Posterior vena cava (tissue), 2 donors: ENCODE measurements around the gene CD164L2. TPM values are rescaled to one million over a fixed set of nuclear protein-coding genes. Genes with fewer than 3 reads are reported as not detected.
A peak's percentile ranks its signal among the peaks of the same experiment; 100 is the strongest.
"Not testable (repeated sequence)": the region's sequence is repeated elsewhere in the genome, so short reads cannot be mapped to it uniquely, and the experiment has no call there.

Experiments
- DNase-seq: peaks from one replicate; pipeline ENCODE4 v3.0.0-alpha.2; 2020; ENCODE audit warnings: low spot score
- intact Hi-C, 2 donors: fragments of 100-400 bp; cut with DNase I; formaldehyde crosslinking; loops; one replicate each; pipeline versions ENCODE4 v1.14.1 to v1.14.2; 2022 to 2023
- long read RNA-seq, 2 donors: library from polyadenylated mRNA; unstranded; transcript quantifications; one replicate each; pipeline ENCODE4 v2.0.0, GENCODE V29; 2020 to 2021
- total RNA-seq, 2 donors: library from RNA; stranded (reverse); fragmentation: NEBNext Ultra II Directional; extraction: Animal tissue kit (Norgen Biotek cat#: 25700); gene quantifications; one replicate each; pipeline ENCODE4 v1.2.1, GENCODE V29; 2021
- donor health status: DM: yes; HTN: yes; CAD: no.
- donor health status: DM: yes; HTN: yes; CAD: no.

Gene CD164L2
- not detected for total RNA-seq
- long read RNA-seq, donor 1: 0 reads
- long read RNA-seq, donor 2: 0 reads

- intact Hi-C loops: no loop called here
- no peak for DNase-seq
Measured at GRCh38 chr1:27383039-27383605, at the start of gene CD164L2. Gene CD164L2, minus strand, starts transcription at chr1:27383333. Its CDS starts 94 bp downstream, at chr1:27383239.

GRCh38 chr1:27432725-27433124 lies 49.6 kb upstream of the CD164L2 start:
- DNase-seq, intact Hi-C loops: not testable (repeated sequence)

GRCh38 chr1:27431601-27431940 lies 48.4 kb upstream of the CD164L2 start:
- no peak for DNase-seq
- intact Hi-C loops: no loop called here

GRCh38 chr1:27430903-27431600 lies 47.9 kb upstream of the CD164L2 start:
- intact Hi-C loops: no loop called here
- DNase-seq: no peak

- no peak for DNase-seq
- intact Hi-C loops: loop anchor here (5.0 to 10.0 kb wide), 2 partner anchors 46 to 53 kb away; no protein-coding TSS in a partner anchor
Measured at GRCh38 chr1:27429029-27429425, 45.9 kb upstream of the CD164L2 start.

- peak; percentile 24 for DNase-seq
- intact Hi-C loops: loop anchor here (5.0 to 10.0 kb wide), 2 partner anchors 46 to 54 kb away; no protein-coding TSS in a partner anchor
Measured at GRCh38 chr1:27428316-27429028, 45.3 kb upstream of the CD164L2 start.

- DNase-seq: no peak
- intact Hi-C loops: loop anchor here (5.0 to 10.0 kb wide), 2 partner anchors 47 to 54 kb away; no protein-coding TSS in a partner anchor
Measured at GRCh38 chr1:27427816-27428315, 44.7 kb upstream of the CD164L2 start.

- intact Hi-C loops: loop anchor here (5.0 to 10.0 kb wide), 2 partner anchors 47 to 55 kb away; no protein-coding TSS in a partner anchor
- no peak for DNase-seq
Measured at GRCh38 chr1:27427329-27427728, 44.2 kb upstream of the CD164L2 start.

- intact Hi-C loops: loop anchor here in 1 of 2 donors (10.0 kb wide), 1 partner anchor 51 kb away; no protein-coding TSS in a partner anchor
- DNase-seq: no peak
Measured at GRCh38 chr1:27423709-27424108, 40.6 kb upstream of the CD164L2 start.

GRCh38 chr1:27418326-27419185 lies 35.4 kb upstream of the CD164L2 start:
- peak; percentile 90 for DNase-seq
- intact Hi-C loops: loop anchor here in 1 of 2 donors (5.0 kb wide), 1 partner anchor 184 kb away; the partner anchor contains the start of gene AHDC1

- DNase-seq: no peak
- intact Hi-C loops: loop anchor here in 1 of 2 donors (5.0 kb wide), 1 partner anchor 185 kb away; the partner anchor contains the start of gene AHDC1
Measured at GRCh38 chr1:27417713-27418112, 34.6 kb upstream of the CD164L2 start.

- peak; percentile 4 for DNase-seq
- intact Hi-C loops: loop anchor here in 1 of 2 donors (5.0 kb wide), 1 partner anchor 186 kb away; the partner anchor contains the start of gene AHDC1
Measured at GRCh38 chr1:27416387-27417111, 33.4 kb upstream of the CD164L2 start.

- intact Hi-C loops: loop anchor here in 1 of 2 donors (5.0 kb wide), 1 partner anchor 173 kb away; no protein-coding TSS in a partner anchor
- DNase-seq: no peak
Measured at GRCh38 chr1:27414091-27414490, 31.0 kb upstream of the CD164L2 start.

- DNase-seq: no peak
- intact Hi-C loops: loop anchor here in 1 of 2 donors (5.0 kb wide), 1 partner anchor 174 kb away; no protein-coding TSS in a partner anchor
Measured at GRCh38 chr1:27413004-27413403, 29.9 kb upstream of the CD164L2 start.

- peak; percentile 11 for DNase-seq
- intact Hi-C loops: loop anchor here in 1 of 2 donors (5.0 kb wide), 1 partner anchor 175 kb away; no protein-coding TSS in a partner anchor
Measured at GRCh38 chr1:27412502-27412901, 29.4 kb upstream of the CD164L2 start.

GRCh38 chr1:27410709-27411108 lies 27.6 kb upstream of the CD164L2 start:
- intact Hi-C loops: loop anchor here in 1 of 2 donors (5.0 kb wide), 1 partner anchor 177 kb away; no protein-coding TSS in a partner anchor
- no peak for DNase-seq

GRCh38 chr1:27409669-27410068 lies 26.5 kb upstream of the CD164L2 start:
- intact Hi-C loops: loop anchor here (5.0 kb wide), 2 partner anchors 178 to 193 kb away; partner anchors contain the start of gene AHDC1 (in 1 of the 2)
- DNase-seq: peak; percentile 75
